Lower leg skin (tissue), 3 donors: ENCODE data around the gene MYOD1.

Experiments
- POLR2A ChIP-seq, 2 donors: fragments of 450-650 bp; IDR thresholded peaks; one replicate each; pipeline ENCODE4 v1.6.1; 2016 to 2017; ENCODE audit warnings: antibody characterized with exemption in 2 of 2, mild to moderate bottlenecking in 1 of 2, moderate library complexity in 1 of 2
- TF ChIP-seq, protein P1 (sequence below), 3 donors: fragments of 450-650 bp; IDR thresholded peaks; one replicate each; pipeline ENCODE4 v1.5.1; 2016; ENCODE audit warnings: antibody characterized with exemption in 3 of 3, mild to moderate bottlenecking in 3 of 3, moderate library complexity in 2 of 3

DNA sequence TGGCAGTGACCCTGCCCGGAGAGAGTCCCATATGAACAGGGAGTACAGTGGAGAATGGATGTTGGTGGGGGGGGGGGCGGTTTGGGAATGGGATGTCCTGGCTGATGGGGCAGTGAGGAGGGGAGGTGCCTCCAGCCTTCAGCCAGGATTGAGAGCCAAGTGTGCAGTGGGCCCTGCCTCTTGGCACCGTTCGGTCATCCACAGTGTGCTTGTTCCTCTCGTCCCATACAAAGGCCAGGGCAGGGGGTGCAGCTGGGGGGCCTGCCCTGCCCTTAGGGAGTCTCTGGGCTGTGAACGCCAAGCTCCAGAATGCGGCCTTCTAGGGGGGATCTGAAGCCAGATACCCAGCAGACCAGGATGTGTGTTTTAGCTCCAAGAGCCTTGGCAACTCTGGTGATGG, 49.2 kb downstream of the MYOD1 start:
- TF ChIP-seq, protein P1, sequence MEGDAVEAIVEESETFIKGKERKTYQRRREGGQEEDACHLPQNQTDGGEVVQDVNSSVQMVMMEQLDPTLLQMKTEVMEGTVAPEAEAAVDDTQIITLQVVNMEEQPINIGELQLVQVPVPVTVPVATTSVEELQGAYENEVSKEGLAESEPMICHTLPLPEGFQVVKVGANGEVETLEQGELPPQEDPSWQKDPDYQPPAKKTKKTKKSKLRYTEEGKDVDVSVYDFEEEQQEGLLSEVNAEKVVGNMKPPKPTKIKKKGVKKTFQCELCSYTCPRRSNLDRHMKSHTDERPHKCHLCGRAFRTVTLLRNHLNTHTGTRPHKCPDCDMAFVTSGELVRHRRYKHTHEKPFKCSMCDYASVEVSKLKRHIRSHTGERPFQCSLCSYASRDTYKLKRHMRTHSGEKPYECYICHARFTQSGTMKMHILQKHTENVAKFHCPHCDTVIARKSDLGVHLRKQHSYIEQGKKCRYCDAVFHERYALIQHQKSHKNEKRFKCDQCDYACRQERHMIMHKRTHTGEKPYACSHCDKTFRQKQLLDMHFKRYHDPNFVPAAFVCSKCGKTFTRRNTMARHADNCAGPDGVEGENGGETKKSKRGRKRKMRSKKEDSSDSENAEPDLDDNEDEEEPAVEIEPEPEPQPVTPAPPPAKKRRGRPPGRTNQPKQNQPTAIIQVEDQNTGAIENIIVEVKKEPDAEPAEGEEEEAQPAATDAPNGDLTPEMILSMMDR (IDR thresholded peaks at IDR 0.05): no peak
- no peak for TF ChIP-seq POLR2A (IDR thresholded peaks at IDR 0.05)
